Germinal center (tissue), 1 donor: ENCODE data around the gene ADGRL3.

Source experiments
- DNase-seq: peaks from one replicate; pipeline ENCODE4 v3.0.0; 2012; ENCODE audit warnings: mixed read lengths, low spot score

ADGRL3 gene

DNA sequence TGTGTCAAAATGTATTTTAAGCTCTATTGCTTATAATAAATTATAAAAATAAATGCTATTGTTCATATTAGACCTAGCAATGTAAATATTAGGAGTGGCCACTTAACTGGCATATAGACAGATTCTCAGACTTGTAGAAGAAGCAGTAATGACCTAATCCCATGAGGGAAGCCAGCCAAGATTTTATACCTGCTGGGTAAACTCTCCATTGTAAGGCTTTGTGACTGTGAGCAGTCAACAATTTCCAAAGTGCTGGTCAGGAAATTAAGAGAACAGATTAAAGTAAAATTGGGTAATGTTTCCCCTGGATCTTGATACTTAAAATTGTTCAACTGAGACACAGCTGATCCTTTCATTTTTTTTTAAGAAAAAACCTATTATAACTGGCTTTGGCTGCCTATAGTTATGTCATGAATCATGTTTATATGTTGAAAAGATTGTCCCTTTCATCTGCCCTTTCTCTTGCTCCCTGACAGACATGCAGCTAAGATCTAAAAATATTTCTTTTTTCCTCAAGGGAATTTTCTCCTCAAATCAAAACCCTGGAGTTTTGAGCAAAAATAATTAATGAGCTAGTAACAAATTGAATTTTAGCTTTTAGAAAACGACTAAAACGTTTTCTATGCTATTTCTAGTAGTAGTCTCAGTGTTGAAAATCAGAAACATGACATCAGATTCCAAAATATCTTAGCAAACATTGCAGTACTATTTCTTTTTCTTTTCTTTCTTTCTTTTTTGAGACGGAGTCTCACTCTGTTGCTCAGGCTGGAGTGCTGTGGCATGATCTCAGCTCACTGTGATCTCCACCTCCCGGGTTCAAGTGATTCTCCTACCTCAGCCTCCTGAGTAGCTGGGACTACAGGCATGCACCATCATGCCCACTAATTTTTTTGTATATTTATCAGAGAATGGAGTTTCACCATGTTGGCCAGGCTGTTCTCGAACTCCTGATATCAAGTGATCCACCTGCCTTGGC lies 77.9 kb downstream of the ADGRL3 start:
- no peak for DNase-seq

DNA sequence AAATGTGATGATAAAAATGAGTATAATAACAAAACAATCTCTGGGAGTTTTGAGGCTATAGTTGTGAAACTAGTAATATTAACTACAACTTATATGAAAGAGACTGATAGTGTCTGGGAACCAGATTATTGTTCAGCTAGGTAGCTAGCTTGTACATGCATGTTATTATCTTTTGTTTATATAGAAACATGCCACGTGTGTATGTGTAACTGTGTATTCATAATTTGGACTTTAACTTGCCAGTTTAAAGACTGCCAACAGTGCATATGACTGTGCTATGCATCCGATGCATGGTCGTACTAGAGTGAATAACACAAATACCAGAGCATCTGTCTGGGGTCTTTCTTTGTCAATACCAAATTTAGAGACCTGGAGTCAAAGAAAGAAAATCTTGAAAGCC lies 92.2 kb downstream of the ADGRL3 start:
- DNase-seq: no peak

DNA sequence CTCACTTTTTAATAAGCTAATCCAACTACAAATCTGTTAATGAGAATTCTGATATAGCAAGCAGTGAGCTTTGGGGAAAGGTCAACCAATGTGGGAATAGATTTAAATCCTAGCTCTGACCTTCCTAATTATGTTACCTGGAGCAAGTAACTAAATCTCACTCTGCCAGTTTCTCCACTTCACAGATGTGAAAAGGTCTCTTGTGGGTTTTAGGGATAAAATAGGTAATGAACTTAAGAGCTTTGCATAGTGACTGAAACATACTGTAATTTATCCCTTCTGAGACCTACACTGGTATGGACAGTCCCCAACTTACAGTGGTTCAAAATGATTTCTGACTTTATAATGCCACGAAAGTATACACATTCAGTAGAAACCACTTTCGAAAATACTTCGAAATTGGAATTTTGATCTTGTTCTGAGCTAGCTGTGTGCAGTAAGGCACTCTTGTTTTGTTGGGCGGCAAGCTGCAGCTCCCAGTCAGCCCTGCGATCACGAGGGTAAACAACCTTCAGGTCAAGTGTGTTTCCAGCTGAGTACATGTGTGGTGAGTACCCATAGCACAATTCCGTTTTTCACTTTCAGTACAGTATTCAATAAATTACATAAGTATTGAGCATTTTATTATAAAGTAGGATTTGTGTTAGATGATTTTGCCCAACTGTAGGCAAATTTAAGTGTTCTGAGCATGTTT lies 93.7 kb downstream of the ADGRL3 start:
- no peak for DNase-seq

DNA sequence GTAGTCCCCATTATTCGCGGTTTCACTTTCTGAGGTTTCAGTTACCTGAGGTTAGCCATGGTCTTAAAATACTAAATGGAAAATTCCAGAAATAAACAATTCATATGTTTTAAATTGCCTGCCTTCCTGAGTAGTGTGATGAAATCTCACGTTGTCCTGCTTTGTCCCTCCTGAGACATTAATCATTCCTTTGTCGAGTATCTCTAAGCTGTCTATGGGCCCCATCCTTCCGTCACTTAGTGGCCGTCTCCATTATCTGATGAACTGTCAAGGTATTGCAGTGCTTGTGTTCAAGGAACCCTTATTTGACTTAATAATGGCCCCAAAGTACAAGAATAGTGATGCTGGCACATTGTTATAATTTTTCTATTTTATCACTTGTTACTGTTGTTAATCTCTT lies 94.8 kb downstream of the ADGRL3 start:
- no peak for DNase-seq

DNA sequence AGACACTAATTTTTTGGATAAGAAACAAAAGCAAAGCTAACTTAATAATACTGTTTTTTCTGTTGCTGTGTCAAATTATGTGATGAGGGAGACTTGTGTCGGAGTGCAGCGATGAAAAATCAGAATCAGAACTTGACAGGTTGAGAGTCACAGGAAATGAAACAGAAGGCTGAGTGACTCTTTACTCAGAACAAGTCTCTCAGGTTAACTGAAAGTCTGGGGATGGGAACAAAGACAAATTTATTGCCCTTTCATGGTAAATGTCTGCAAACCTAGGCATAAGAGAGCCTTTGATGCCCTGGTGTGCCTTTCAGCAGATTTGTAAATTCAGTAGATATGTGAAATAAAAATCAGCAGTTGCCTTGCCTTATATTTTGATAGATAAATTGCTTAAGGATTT lies 96.0 kb downstream of the ADGRL3 start:
- DNase-seq: no peak

DNA sequence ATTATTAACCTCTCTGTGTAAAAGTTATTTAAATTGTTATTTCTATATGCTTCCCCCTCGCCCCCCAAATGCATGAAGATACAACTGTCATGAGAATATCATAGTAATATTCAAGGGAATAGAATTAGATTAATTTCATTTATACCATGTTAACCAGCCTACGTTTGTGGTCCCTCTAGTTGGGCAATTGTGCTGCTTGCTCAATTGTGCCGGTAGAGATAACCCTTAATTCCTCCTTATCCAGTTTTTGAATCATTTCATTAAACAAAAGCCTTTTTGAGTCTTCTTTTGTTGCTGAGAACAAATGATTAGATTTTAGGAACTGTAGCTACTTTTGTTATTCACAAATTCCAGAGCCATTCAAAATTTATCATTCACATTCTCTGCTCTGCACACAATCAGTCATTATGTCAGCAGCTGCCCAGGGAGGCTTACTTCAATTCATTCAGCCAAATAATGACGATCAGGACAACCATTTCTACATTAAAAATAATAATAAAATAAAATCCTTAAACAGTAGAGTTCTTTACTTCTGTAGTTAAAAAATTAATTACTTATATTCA lies 98.1 kb downstream of the ADGRL3 start:
- no peak for DNase-seq

DNA sequence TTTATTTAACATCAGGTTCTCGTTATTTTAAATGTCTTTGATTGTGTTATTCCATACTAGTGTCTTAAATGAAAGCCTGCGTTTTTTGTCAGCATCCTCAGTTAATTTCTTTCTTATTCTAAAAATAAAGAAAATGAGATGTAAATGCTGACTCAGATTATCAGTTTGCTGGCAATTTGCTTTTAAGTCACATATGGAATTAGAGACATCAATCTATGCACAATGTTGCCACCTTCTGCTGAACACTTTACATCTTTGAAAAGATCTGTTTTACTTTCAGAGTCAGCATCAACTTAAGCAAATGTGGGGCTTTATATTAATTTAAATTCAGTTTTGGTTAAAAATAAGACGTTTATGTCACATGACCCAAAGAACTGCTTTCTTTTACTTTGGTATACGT lies 99.2 kb downstream of the ADGRL3 start:
- DNase-seq: no peak

DNA sequence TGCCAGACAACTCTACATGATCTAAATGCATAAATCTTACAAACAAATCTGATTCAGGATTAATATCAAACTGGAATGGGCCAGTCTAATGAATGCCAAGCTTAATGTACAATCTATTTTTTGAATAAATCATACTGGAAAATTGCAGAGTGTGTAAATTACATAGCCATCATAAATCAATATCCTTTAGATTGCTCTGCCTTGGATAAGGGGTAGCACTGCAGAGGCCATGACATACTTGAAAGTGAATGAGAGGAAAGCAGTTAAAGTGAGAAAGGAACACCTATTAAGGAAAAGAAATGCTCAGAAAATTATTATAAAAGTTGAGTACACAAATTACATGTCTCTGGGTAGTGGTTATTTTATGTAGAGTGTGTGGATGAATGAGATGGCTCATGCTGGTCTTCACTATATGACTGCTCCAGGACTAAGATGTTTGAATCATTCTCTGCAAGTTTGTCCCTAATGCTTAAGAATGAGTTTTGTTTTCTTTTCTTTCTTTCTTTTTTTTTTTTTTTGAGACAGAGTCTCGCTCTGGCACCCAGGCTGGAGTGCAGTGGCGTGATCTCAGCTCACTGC lies 100.2 kb downstream of the ADGRL3 start:
- no peak for DNase-seq

DNA sequence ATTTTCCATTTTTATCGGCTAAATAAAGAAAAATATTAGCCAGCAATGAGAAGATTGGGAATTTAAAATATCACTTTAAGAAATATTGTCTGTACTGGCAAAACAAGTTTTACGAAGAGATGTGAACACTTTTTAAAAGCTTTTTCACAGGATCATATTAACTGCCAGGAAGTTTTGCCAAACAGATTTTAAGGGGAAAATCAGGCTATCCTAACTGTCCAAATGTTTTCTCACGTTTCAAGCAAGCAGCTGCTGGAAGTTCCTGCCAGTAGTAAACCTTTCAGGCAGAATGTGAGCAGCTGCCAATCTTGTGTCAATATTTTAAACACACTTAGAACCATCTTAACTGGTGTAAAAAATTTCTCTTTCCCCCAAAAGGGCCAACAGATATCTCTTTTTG lies 101.1 kb downstream of the ADGRL3 start:
- DNase-seq: no peak

DNA sequence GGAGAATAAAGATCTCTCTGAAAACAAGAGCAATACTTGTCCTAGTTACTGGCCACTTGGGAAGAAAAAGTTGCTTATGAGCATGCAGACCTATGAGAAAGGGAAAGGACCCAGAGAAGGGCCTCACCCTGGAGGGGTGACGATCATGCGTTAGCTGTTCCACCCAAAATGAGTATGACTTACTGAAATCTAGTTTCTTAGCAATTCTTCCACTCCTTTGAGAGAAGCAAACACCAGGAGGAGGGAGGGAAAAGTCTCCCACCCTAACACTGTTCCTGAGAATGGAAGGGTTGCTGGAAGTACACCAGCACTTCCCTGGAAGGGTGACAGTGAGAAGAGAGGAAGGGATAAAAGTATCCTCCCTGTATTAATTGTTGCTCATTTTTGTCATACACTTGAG lies 107.9 kb downstream of the ADGRL3 start:
- DNase-seq: no peak

DNA sequence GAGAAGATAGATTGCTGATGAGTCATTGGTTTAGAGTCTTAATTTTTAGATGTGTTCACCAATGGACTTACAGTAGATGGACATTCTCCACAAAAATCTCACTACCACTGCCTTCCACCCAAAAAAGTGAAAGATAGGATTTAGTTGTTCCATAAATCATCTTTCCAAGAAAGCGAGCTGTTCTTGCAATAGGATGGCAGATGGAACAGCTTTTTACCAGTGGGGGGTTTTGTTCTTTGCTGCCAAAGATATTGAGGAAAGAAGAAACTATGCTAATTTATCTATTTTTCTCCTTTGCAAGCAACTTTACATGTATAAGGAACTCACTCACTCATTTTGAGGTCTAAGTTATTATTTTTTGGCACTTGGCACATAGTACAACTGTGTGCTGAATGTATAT lies 109.5 kb downstream of the ADGRL3 start:
- DNase-seq: no peak

DNA sequence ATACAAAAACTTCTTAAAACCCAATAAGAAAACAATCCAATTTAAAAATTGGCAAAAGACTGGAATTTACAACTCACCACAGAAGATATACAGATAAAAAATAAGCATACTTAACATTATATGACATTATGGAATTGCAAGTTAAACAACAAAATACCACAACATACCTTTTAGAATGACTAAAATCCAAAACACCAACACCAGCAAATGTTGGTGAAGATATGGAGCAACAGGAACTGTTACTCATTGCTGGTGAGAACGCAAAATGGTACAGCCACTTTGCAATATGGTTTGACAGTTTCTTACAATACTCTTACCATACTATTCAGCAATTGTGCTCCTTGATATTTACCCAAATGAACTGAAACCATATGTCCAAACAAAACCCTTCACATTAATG lies 112.4 kb downstream of the ADGRL3 start:
- no peak for DNase-seq

DNA sequence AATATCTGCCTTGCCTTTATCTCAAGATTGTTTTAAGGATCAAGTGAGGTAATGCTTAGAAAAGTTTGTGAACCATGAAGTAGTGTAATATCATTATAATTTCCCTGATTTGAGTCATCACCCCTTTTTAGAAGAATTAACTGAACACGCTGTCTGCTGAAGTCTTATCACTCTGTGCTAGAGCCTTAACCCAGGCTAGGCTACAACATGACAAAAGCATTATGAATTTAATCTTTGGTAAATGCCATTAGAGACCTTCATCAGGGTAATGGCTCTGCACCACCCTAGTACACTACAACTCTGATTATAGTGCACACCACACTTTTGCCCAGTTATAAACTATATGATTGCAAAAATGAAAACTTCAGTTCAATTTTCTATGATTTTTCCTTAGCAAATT lies 118.3 kb downstream of the ADGRL3 start:
- no peak for DNase-seq

DNA sequence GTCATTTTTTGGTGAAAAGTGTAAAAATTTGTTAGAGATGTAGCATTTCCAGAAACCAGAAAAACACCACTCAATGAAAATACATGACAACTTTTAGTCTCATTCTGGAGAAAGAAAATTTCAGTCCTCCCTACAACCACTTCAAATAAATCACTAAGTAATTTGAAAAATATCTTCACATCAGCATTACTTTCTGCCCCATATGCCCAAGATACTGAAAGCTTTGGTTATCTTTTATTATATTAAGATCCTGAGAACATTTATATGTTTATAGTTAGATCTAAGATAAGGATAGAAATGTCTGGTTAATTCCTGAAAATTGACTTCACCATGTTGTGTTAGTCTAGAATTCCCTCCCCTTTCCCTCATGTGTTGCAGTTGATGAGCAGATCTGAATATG lies 119.0 kb downstream of the ADGRL3 start:
- DNase-seq: no peak

DNA sequence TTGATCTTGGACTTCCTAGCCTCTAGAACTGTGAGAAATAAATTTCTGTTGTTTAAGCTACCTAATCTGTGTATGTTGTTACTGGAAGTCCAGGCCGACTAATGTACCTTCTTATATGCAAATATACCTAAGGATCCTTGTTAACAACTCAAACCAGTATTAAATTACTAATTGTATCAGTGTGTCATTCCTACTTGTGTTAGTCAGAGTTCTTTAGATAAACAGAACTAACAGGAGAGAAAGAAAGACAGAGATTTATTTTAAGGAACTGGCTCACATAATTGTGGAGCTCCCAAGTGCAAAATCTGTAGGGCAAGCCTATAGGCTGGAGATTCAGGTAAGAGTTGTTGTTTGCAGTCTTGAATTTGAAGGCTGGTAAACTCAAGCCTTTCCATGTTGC lies 120.0 kb downstream of the ADGRL3 start:
- DNase-seq: no peak

DNA sequence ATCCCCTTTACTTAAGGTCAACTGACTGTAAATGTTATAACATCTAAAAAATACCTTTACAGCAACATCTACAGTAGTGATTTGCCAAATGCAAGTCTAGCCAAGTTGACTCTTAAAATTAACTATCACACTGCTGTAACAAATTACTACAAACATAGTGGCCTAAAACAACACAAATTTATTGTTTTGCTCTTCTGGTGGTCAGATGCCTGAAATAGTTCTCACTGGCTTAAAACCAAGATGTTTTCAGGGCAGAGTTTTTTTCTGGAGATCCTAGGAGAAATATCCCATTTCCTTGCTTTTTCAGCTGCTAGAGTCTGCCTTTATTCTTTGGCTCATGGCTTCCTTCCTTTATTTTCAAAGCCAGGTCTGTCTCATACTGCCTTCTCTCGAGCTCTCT lies 120.5 kb downstream of the ADGRL3 start:
- no peak for DNase-seq

DNA sequence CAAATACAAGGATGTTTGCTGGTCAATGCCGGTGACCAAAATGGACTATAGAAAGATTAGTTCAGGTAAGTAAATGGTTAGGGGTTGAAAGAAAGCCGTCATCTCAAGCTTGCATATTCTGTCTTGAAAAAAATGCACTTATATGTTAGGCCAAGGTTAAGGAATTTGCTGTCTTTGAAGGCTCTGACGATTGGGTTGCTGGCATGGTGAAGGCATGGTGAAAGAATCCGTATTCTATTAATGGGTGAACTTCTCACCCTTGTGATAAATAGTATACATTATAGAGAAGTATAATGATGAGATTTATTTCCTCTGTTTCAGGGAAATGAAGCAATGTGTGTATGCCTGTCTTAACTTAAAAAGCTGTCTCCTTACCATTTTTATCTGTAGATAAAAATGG lies 132.6 kb downstream of the ADGRL3 start:
- DNase-seq: no peak

DNA sequence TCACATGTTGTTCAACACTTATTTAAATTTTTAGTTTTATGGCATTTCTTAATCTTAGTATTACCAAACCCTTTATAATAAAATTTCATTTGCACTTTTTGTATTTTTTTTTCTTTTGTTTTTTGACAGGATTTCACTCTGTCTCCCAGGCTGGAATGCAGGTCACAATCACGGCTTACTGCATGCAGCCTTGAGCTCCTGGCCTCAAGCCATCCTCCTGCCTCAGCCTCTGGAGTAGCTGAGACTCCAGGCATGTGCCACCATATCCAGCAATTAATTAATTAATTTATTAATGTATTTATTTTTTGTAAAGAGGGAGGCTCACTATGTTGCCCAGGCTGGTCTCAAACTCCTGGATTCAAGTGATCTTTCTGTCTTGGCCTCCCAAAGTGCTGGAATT lies 133.4 kb downstream of the ADGRL3 start:
- no peak for DNase-seq

DNA sequence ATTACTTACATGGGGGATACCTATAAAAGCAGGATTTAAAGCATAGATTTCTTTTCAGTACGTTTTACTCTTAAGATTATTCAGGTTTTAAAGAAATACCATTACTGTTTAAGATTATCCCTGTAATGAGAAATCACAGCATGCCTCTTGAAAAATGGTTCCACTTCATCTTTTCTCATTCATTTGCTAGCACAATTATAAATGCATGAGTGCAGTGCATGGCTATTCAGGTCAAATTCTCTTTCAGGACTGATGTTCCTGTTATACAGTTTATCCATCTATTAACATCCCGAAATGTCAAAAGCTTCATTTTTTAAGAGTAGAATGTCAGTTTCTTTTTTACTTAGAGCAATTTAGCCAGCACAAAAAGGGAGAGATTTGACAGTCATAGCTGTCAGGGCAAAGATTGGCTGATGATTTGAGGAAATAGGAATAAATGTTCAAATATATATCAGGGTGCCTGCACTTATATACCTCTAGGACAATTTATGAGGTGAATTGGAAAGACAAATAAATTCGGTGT lies 135.2 kb downstream of the ADGRL3 start:
- no peak for DNase-seq

DNA sequence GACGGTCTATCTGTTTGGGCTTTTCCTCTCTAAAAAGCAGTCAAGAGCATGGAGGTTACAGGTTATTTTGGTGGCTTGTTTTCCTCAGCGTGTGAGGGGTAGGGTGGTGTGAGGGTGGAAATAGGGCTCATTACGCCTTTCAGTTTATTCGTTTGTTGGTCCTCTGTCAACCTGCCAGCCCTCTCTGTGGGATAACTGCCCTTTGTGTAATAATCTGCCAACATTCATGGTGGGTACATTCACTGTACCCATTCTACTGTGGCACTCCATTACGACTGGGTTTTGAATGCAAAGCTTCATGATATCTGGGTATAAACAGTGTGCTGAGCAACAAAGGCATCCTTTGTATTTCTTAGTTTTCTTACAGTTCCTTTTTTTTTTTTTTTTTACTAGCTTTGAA lies 136.4 kb downstream of the ADGRL3 start:
- no peak for DNase-seq

DNA sequence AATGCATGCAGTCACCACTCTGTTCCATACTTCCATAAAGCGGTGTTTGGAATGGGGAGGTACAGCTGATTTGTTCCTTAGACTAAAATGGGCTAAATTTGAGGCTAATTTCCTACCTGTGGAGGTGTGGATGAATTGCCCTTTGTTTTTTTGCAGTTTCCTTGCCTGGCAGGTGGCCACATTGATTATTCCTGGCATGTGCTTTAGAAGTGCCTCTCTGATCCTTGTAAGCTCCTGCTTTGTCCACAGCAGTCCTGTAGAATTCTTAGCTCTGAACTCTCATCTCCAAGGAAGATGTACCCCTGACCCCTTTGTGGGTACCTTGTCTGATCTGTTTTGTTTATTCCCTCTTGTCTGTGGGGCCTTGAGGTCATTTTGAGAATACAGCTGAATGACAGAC lies 136.8 kb downstream of the ADGRL3 start:
- DNase-seq: no peak

DNA sequence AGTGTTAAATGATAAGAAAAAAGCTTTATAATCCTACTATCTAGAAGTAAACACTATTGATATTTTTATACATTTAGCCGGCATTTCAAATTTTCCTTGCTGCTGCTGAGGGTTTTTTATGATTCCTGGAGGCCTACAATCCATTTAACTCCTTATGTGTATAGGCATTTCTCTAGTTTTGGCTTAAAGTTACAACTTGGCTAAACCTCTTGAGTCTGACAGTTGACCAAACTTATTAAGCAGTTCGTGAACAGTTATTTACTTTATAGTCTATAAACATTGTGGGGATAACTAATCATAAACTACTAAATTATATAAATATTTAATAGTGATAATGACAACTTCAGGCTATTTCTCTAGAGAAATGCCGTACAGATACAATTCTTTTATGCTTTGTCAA lies 141.9 kb downstream of the ADGRL3 start:
- DNase-seq: no peak

DNA sequence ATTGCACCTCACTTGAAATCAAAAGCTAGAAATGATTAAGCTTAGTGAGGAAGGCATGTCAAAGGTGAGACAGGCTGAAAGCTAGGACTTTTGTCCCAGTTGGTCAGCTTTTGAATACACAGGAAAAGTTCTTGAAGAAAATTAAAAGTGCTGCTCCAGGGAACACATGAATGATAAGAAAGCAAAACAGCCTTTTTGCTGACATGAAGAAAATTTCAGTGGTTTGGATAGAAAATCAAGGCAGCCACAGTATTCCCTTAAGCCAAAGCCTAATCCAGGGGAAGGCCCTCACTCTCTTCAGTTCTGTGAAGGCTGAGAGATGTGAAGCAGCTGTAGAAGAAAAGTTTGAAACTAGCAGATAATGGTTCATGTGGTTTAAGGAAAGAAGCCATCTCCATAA lies 150.8 kb downstream of the ADGRL3 start:
- no peak for DNase-seq
